Measurements from ENCODE around the gene POC1A. TPM values are rescaled to one million over a fixed set of nuclear protein-coding genes. Genes with fewer than 3 reads are reported as not detected.

POC1A gene
- total and polyA plus RNA-seq, 9 of the 15 experiments (the other 6 are each of a cell fraction or from before 2014, with no cell fraction given): 7.2 to 17.5 (median 12.1) TPM

DNA sequence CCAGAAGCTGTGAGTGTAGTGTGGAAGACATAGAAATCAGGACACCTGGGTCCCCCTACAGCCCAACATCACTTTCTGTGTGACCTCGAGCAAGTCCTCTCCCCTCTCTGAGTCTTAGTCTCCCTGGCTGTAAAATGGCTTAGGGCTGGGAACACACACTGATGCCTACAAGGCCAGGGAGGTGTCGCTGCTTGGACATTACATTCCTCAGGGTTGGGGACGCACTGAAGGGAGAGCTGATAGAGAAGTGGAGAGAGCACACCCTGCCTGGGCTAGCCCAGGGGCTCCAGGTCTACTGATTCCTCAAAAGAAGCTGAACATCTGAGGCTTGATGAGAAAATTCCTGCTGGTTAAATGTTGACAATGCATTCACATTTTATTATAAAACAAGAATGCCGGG is 37.4 kb upstream of the POC1A start:
- ChIA-PET POLR2A (interaction anchor here (0.7 kb wide), 1 partner anchor 10 kb away, joined by 3 read pairs; no protein-coding TSS in a partner anchor), CTCF (ENCODE audit: low intra/inter-chr PET ratio) (no interaction called here)
- intact Hi-C loops (cut with micrococcal nuclease) (no loop called here), in situ Hi-C loops (cut with MboI) (no loop called here)
- no peak overlapping the region for H3K27ac ChIP-seq (ENCODE audit: extremely low read depth, low read depth, low read length)
- no peaks in the 10 kb centered on the region for H3K79me2 ChIP-seq (ENCODE audit: control insufficient read depth, insufficient read depth, low read length)
- no peaks in the 10 kb centered on the region for H3K27me3 ChIP-seq (ENCODE audit: control insufficient read depth in 2 of 2, insufficient read depth in 2 of 2, low read length in 2 of 2)
- BruUV-seq (replicated peaks): no TSS peak
- WGBS (ENCODE audit: insufficient coverage, low coverage, missing lambda C conversion rate): 71% methylated on average over 3 of the region's 4 CpGs
- no peaks in the 10 kb centered on the region for H3K36me3 ChIP-seq (ENCODE audit: control insufficient read depth, insufficient read depth, low read length)
- no peak overlapping the region for H3K4me2 ChIP-seq (ENCODE audit: insufficient read depth, low read length)
- H2AFZ ChIP-seq (ENCODE audit: low read depth, low read length): no peak overlapping the region
- DNase-seq (ENCODE audit: extremely low read depth in 1 of 4, low spot score in 3 of 4): no peak
- H3K9me3 ChIP-seq (replicated peaks; ENCODE audit: control insufficient read depth, insufficient read depth, low read depth, low read length): no peaks in the 10 kb centered on the region
- 0 out of 2 replicates have a peak, but pooled peaks cover 6% of the 10 kb centered on the region for H4K20me1 ChIP-seq (replicated peaks; ENCODE audit: control insufficient read depth, insufficient read depth, low read length)
- TF ChIP-seq FOXJ2 (tag; IDR thresholded peaks at IDR 0.05) (no peak), TOE1 (IDR thresholded peaks at IDR 0.05; ENCODE audit: borderline replicate concordance) (no peak), TOE1 (CRISPR knock-in tag; IDR thresholded peaks at IDR 0.05; ENCODE audit: borderline replicate concordance, low read depth) (no peak), ELF1 (tag; IDR thresholded peaks at IDR 0.05) (no peak), ETV5 (CRISPR knock-in tag; IDR thresholded peaks at IDR 0.05; ENCODE audit: low read depth) (no peak), ZNF232 (CRISPR knock-in tag; IDR thresholded peaks at IDR 0.05) (no peak), THRAP3 (IDR thresholded peaks at IDR 0.05; ENCODE audit: borderline replicate concordance) (no peak), SIRT6 (IDR thresholded peaks at IDR 0.05; ENCODE audit: low read depth, low read length) (no peak)
- TF ChIP-seq, protein P1, sequence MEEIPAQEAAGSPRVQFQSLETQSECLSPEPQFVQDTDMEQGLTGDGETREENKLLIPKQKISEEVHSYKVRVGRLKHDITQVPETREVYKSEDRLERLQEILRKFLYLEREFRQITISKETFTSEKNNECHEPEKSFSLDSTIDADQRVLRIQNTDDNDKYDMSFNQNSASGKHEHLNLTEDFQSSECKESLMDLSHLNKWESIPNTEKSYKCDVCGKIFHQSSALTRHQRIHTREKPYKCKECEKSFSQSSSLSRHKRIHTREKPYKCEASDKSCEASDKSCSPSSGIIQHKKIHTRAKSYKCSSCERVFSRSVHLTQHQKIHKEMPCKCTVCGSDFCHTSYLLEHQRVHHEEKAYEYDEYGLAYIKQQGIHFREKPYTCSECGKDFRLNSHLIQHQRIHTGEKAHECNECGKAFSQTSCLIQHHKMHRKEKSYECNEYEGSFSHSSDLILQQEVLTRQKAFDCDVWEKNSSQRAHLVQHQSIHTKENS (CRISPR knock-in tag; IDR thresholded peaks at IDR 0.05): no peak
- TF ChIP-seq, protein P2, sequence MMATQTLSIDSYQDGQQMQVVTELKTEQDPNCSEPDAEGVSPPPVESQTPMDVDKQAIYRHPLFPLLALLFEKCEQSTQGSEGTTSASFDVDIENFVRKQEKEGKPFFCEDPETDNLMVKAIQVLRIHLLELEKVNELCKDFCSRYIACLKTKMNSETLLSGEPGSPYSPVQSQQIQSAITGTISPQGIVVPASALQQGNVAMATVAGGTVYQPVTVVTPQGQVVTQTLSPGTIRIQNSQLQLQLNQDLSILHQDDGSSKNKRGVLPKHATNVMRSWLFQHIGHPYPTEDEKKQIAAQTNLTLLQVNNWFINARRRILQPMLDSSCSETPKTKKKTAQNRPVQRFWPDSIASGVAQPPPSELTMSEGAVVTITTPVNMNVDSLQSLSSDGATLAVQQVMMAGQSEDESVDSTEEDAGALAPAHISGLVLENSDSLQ (IDR thresholded peaks at IDR 0.05): no peak
- TF ChIP-seq, protein P3, sequence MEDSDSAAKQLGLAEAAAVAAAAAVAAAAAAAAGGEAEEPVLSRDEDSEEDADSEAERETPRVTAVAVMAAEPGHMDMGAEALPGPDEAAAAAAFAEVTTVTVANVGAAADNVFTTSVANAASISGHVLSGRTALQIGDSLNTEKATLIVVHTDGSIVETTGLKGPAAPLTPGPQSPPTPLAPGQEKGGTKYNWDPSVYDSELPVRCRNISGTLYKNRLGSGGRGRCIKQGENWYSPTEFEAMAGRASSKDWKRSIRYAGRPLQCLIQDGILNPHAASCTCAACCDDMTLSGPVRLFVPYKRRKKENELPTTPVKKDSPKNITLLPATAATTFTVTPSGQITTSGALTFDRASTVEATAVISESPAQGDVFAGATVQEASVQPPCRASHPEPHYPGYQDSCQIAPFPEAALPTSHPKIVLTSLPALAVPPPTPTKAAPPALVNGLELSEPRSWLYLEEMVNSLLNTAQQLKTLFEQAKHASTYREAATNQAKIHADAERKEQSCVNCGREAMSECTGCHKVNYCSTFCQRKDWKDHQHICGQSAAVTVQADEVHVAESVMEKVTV (CRISPR knock-in tag; IDR thresholded peaks at IDR 0.05): no peak
- TF ChIP-seq, protein P4, sequence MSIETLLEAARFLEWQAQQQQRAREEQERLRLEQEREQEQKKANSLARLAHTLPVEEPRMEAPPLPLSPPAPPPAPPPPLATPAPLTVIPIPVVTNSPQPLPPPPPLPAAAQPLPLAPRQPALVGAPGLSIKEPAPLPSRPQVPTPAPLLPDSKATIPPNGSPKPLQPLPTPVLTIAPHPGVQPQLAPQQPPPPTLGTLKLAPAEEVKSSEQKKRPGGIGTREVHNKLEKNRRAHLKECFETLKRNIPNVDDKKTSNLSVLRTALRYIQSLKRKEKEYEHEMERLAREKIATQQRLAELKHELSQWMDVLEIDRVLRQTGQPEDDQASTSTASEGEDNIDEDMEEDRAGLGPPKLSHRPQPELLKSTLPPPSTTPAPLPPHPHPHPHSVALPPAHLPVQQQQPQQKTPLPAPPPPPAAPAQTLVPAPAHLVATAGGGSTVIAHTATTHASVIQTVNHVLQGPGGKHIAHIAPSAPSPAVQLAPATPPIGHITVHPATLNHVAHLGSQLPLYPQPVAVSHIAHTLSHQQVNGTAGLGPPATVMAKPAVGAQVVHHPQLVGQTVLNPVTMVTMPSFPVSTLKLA (conservative IDR thresholded peaks at IDR 0.05): no peak
- peaks cover 7% of the 10 kb centered on the region for H3K9me1 ChIP-seq (ENCODE audit: control insufficient read depth, insufficient read depth, low read length)
- H3K4me3 ChIP-seq: no peak overlapping the region
- no peak for FAIRE-seq
- ATAC-seq: no peak
- H3K9ac ChIP-seq (ENCODE audit: insufficient read depth in 1 of 2, low read depth in 2 of 2, low read length in 2 of 2): no peak overlapping the region; a peak in 1 of 4 replicates
- H3K4me1 ChIP-seq (replicated peaks in 1 of 2; ENCODE audit: control insufficient read depth in 2 of 2, insufficient read depth in 2 of 2, low read length in 2 of 2): peaks cover 39 to 44% of the 10 kb centered on the region in 2 experiments

Data from K562 (cell line).